ENCODE results near the gene KLKB1. TPM values are rescaled to one million over a fixed set of nuclear protein-coding genes. Genes with fewer than 3 reads are reported as not detected.

The KLKB1 gene
- 0.36 TPM in 2 replicates for total RNA-seq

- intact Hi-C loops (cut with micrococcal nuclease): no loop called here
Observed at GRCh38 chr4:186227221-186227620, at the start of gene KLKB1. KLKB1 (plus strand) TSS chr4:186227507; CDS start chr4:186228196, 689 bp downstream.

- intact Hi-C loops (cut with micrococcal nuclease): no loop called here
Observed at GRCh38 chr4:186188107-186188506, 39.2 kb upstream of the KLKB1 start.

GRCh38 chr4:186189656-186190055, 37.7 kb upstream of the KLKB1 start:
- intact Hi-C loops (cut with micrococcal nuclease): loop anchor here (2.0 to 10.0 kb wide), 5 partner anchors 45 to 1955 kb away; partner anchors contain the start of genes IRF2 and TLR3

GRCh38 chr4:186190581-186191199, 36.6 kb upstream of the KLKB1 start:
- intact Hi-C loops (cut with micrococcal nuclease): loop anchor here (1.0 to 10.0 kb wide), 7 partner anchors 29 to 1956 kb away; partner anchors contain the start of genes ANKRD37, IRF2 and TLR3

- intact Hi-C loops (cut with micrococcal nuclease): loop anchor here (1.0 to 10.0 kb wide), 7 partner anchors 30 to 1957 kb away; partner anchors contain the start of genes ANKRD37, IRF2 and TLR3
Observed at GRCh38 chr4:186191200-186192065, 35.9 kb upstream of the KLKB1 start, which contains the start of gene CYP4V2. CYP4V2 (plus strand) TSS chr4:186191567; CDS start chr4:186191824, 257 bp downstream.

- intact Hi-C loops (cut with micrococcal nuclease): loop anchor here (5.0 to 10.0 kb wide), 4 partner anchors 47 to 1957 kb away; partner anchors contain the start of genes IRF2 and TLR3
Observed at GRCh38 chr4:186192066-186192612, 35.2 kb upstream of the KLKB1 start.

- intact Hi-C loops (cut with micrococcal nuclease): loop anchor here (5.0 to 10.0 kb wide), 4 partner anchors 49 to 1959 kb away; partner anchors contain the start of genes IRF2 and TLR3
Observed at GRCh38 chr4:186193851-186194250, 33.5 kb upstream of the KLKB1 start.

- intact Hi-C loops (cut with micrococcal nuclease): loop anchor here (10.0 kb wide), 2 partner anchors 51 to 1961 kb away; no protein-coding TSS in a partner anchor
Observed at GRCh38 chr4:186196063-186196462, 31.2 kb upstream of the KLKB1 start.

GRCh38 chr4:186200516-186200915, 26.8 kb upstream of the KLKB1 start:
- intact Hi-C loops (cut with micrococcal nuclease): no loop called here

GRCh38 chr4:186201010-186201409, 26.3 kb upstream of the KLKB1 start:
- intact Hi-C loops (cut with micrococcal nuclease): no loop called here

- intact Hi-C loops (cut with micrococcal nuclease): no loop called here
Observed at GRCh38 chr4:186201535-186202230, 25.6 kb upstream of the KLKB1 start.

- intact Hi-C loops (cut with micrococcal nuclease): no loop called here
Observed at GRCh38 chr4:186202490-186203140, 24.7 kb upstream of the KLKB1 start.

GRCh38 chr4:186203406-186203805, 23.9 kb upstream of the KLKB1 start:
- intact Hi-C loops (cut with micrococcal nuclease): no loop called here

GRCh38 chr4:186204103-186204559, 23.2 kb upstream of the KLKB1 start:
- intact Hi-C loops (cut with micrococcal nuclease): no loop called here

- intact Hi-C loops (cut with micrococcal nuclease): no loop called here
Observed at GRCh38 chr4:186204686-186205085, 22.6 kb upstream of the KLKB1 start.

GRCh38 chr4:186205156-186205555, 22.2 kb upstream of the KLKB1 start:
- intact Hi-C loops (cut with micrococcal nuclease): no loop called here

GRCh38 chr4:186216465-186217024, 10.8 kb upstream of the KLKB1 start:
- intact Hi-C loops (cut with micrococcal nuclease): no loop called here

- intact Hi-C loops (cut with micrococcal nuclease): no loop called here
Observed at GRCh38 chr4:186217733-186218293, 9.5 kb upstream of the KLKB1 start.

- intact Hi-C loops (cut with micrococcal nuclease): no loop called here
Observed at GRCh38 chr4:186221624-186222023, 5.7 kb upstream of the KLKB1 start.

GRCh38 chr4:186225848-186226247, 1.5 kb upstream of the KLKB1 start:
- intact Hi-C loops (cut with micrococcal nuclease): no loop called here

Data from T-helper 2 cell treated with Interferon-gamma antibody and Interleukin-4, amounts not matched to agents 100 ng/mL and 5 ng/mL, for 36 hours (primary cell).